ENCODE data around the gene KLK4.
"Not testable (repeated sequence)": the region's sequence is repeated elsewhere in the genome, so short reads cannot be mapped to it uniquely, and the experiment has no call there.

KLK4 gene

GRCh38 chr19:50912727-50913716 is 1.8 kb upstream of the KLK4 start:
- no peak for DNase-seq (ENCODE audit: low read depth)

DNA sequence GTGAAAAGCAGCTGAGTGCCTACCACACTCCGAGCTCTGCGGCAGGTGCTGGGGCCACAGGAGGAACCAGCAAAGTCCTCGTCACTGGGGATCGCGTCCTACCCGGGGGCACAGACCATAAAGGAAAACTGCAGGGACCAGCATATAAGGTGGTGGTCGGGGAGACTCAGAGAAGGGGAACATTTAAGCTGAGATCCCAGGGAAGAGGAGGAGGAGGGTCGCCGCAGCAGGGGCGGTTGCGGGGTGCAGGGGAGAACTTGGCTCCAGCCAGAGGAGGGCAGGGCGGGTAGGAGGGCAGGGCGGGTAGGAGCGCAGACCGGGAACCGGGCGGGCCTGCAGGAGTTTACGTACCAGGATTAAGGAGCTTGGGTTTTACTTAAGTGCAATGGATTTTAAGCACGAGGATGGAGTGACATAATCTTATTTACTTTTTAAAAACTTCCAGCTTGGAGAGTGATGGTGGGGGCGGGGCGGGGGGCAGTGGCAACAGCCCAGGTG is 956 bp upstream of the KLK4 start:
- DNase-seq (ENCODE audit: low read depth): no peak

DNA sequence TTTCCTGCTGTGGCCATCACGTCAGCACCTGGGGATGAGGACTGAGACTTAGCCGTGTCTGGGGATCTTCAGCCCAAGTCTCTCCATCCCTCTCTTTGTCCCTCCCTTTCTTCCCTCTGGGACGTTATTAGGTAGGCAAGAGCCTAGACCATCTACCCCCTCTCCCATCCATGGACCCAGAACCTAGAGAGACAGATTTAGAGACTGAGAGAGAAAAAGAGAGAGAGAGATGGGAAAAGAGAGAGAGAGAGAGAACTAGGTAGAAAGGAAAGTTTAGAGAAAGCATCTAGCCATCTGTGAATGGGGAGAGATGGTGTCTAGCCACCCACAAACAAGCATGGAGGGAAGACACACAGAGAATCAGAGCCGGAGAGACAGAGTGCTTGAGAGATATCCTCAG is 473 bp downstream of the KLK4 start:
- no peak for DNase-seq (ENCODE audit: low read depth)

DNA sequence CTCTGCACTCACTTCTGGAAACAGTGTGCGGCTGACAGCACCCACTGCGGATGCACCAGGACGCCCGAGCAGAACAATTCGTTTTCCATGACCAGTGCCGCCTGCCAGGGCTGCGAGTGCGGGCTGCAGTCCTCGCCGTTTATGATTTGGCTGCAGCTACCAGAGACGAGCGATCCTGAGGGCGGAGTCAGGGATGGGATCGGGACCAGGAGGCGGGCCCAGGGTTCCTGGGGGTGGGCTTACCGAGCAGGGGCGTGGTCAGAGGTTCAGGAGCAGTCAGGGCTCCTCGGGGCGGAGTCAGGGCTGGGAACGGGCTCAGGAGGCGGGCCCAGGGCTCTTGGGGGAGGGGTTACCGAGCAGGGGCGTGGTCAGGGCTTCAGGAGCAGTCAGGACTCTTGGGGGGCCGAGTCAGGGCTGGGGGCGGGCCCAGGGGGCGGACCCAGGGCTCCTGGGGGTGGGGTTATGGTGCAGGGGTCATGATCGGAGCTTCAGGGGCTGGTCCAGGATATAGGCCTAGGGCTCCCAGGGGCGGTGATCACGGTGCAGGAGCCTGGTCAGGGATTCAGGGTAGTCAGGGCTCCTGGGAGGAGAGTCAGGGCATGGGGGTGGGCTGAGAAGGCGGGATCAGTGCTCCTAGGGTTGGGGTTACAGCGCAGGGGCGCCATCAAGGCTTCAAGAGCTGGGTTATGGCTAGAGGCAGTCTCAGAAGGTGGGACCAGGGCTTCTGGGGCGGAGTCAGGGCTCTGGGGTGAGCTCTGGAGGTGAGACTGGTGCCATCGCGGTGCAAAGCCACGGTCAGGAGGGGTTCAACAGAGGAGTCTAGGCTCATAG is 1.7 kb downstream of the KLK4 start:
- DNase-seq (ENCODE audit: low read depth): no peak

- no peak for DNase-seq (ENCODE audit: low read depth)
Observed at GRCh38 chr19:50908336-50908735, 2.9 kb downstream of the KLK4 start.

DNA sequence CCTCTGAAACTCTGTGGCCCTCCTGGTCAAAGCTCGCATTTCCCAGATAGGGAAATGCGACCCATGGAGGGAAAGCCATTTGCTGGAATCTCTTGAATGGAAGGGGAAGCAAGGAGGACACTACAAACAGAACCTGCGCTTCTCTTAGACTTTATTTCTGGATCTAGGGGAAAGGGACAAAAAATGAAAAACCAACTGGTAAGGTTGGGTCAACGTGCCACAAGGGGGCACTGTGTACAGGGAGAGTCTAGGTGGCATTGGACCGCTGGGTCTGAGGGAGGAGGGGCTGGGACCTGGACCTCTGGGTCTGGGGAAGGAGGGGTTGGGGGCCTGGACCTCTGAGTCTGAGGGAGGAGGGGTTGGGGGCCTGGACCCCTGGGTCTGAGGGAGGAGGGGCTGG is 5.0 kb downstream of the KLK4 start:
- DNase-seq (ENCODE audit: low read depth): no peak

- no peak for DNase-seq (ENCODE audit: low read depth)
Observed at GRCh38 chr19:50902640-50903039, 8.6 kb downstream of the KLK4 start.

- DNase-seq (ENCODE audit: low read depth): no peak
Observed at GRCh38 chr19:50899569-50899968, 11.6 kb downstream of the KLK4 start.

DNA sequence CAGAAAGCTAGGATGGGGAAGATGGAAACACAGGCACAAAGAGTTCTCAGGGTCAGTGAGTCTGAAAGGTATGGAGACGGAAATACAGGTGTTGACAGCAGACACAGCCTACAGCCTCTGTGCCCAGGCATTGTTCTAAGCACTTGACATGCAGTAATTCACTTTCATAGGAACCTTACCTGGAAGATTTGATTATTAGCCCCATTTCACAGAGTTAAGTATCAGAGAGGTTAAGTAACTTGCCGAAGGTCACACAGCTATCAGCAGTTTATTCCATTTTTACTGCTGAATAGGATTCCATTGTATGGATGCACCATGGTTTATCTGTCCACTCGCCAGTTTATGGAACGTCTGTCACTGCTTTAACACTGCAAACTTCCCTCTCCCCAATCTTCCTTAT is 13.2 kb downstream of the KLK4 start:
- DNase-seq (ENCODE audit: low read depth): no peak

DNA sequence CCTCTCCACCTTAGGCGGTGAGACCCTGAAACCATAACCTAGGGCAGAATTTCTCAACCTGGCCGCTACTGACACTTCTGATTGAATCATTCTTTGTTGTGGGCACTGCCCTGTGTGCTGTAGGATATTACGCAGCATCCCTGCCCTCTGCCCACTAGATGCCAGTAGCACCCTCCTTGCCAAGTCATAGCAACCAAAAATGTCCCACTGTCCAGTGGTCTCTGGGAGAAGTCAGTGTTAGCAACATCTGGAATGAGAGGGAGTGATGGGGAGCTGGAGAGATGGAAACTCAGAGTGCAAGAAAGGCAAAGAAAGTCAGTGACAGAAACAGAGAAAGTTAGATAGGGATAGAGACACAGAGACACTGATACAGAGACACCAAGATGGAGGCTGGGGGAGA is 13.6 kb downstream of the KLK4 start:
- no peak for DNase-seq (ENCODE audit: low read depth)

- no peak for DNase-seq (ENCODE audit: low read depth)
Observed at GRCh38 chr19:50897191-50897607, 14.0 kb downstream of the KLK4 start.

- peak; percentile 36 for DNase-seq (ENCODE audit: low read depth)
Observed at GRCh38 chr19:50896591-50897190, 14.5 kb downstream of the KLK4 start.

DNA sequence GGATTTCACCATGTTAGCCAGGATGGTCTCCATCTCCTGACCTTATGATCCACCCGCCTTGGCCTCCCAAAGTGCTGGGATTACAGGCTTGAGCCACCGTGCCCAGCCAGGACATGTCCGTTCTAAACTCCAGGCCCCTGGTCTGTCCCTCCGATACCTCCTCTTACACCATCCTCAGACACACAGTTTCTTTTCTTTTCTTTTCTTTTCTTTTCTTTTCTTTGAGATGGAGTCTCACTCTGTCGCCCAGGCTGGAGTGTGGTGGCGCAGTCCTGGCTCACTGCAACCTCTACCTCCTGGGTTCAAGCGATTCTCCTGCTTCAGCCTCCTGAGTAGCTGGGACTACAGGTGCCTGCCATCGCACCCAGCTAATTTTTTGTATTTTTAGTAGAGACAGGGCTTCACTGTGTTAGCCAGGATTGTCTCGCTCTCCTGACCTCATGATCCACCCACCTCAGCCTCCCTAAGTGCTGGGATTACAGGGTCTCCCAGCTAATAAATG is 15.1 kb downstream of the KLK4 start:
- not testable (repeated sequence) for DNase-seq (ENCODE audit: low read depth)

- DNase-seq (ENCODE audit: low read depth): no peak
Observed at GRCh38 chr19:50894478-50895356, 16.5 kb downstream of the KLK4 start.

- DNase-seq (ENCODE audit: low read depth): no peak
Observed at GRCh38 chr19:50893047-50893736, 18.0 kb downstream of the KLK4 start.

GRCh38 chr19:50891253-50891625 is 20.0 kb downstream of the KLK4 start:
- no peak for DNase-seq (ENCODE audit: low read depth)

DNA sequence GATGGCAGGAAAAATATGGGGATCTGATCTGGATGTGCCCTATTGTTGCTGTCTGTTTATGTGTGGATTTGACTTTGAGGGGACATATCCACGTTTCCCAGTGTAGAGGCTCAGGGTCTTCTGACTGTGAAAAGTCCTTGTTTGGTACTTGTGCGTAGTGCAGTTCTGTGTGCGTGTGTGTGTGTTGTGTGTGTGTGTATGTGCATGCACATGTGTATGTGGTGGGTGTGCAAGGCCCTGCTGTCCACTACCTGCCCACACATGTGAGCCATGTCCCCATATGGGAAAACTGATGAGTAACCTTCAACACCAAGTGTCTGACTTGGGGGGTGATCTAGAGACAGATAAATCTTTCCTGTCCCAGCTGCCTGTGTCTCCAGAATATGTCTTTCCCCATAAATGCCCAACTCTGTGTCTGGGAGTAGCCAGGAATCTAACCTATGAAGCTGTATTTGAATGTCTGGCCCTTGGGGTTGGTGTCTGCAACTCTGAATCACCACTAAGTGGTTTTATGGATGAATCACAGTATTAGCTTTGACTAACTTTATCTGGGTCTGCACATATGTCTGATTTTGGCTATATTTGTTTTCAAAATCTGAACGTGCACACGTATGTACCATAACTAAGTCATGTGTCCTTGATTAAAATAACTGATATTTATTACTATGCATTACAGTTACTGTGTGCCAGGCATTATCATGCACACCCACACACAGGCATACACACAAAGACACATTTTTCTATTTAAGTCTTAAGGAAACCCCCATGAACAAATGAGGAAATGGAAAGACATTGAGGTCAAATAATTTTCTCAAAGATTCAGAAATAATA is 20.6 kb downstream of the KLK4 start:
- DNase-seq (ENCODE audit: low read depth): peak; percentile 27

DNA sequence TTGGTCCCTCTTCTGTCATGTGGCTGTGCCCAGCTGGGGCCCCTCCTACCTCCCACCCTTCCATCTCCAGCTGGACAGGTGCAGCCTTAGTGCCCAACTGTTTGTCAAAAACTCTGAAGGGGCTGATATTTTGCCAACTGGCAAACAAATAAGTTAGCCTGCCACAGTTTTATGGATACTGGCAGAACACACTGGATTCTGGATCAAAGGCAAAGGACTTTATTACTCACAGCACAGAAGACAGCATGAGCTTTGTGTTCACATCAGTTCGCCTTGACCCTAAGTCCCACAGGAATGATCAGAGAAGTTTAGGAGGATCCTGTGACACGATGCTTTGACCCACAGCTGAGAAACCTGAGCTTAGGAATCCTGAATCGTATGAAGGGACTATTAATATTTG is 21.6 kb downstream of the KLK4 start:
- no peak for DNase-seq (ENCODE audit: low read depth)

GRCh38 chr19:50882188-50882587 is 29.0 kb downstream of the KLK4 start:
- DNase-seq (ENCODE audit: low read depth): no peak

GRCh38 chr19:50880241-50880640 is 31.0 kb downstream of the KLK4 start:
- no peak for DNase-seq (ENCODE audit: low read depth)

Measured in non-pigmented ciliary epithelial cell (primary cell).